ENCODE measurements around the gene DPF3. TPM values are rescaled to one million over a fixed set of nuclear protein-coding genes. Genes with fewer than 3 reads are reported as not detected.

Gene DPF3
- total and polyA plus RNA-seq, 9 of the 15 experiments (the other 6 are each of a cell fraction or from before 2014, with no cell fraction given), result 0.21 to 4.9 (median 1.2) TPM

GRCh38 chr14:72678356-72678755, 215.5 kb downstream of the DPF3 start:
- no peaks in the 10 kb centered on the region for H3K9me3 ChIP-seq (replicated peaks; ENCODE audit: control insufficient read depth, insufficient read depth, low read depth, low read length)
- peaks cover 0 to 3% of the 10 kb centered on the region in 2 experiments; a peak in 2 of 5 replicates for H3K27me3 ChIP-seq (ENCODE audit: control insufficient read depth in 2 of 2, insufficient read depth in 2 of 2, low read length in 2 of 2)
- ATAC-seq (no peak), FAIRE-seq (no peak), DNase-seq (ENCODE audit: extremely low read depth in 1 of 4, low spot score in 3 of 4) (no peak)
- in situ Hi-C loops (cut with MboI) (no loop called here), intact Hi-C loops (cut with micrococcal nuclease) (no loop called here)
- no peak overlapping the region for H3K27ac ChIP-seq (ENCODE audit: extremely low read depth, low read depth, low read length)
- no peak overlapping the region for H3K9ac ChIP-seq (ENCODE audit: insufficient read depth in 1 of 2, low read depth in 2 of 2, low read length in 2 of 2)
- H3K4me2 ChIP-seq (ENCODE audit: insufficient read depth, low read length), result no peak overlapping the region
- no peak overlapping the region for H2AFZ ChIP-seq (ENCODE audit: low read depth, low read length)
- no TSS peak for BruUV-seq (replicated peaks)
- H4K20me1 ChIP-seq (replicated peaks; ENCODE audit: control insufficient read depth, insufficient read depth, low read length), result no peaks in the 10 kb centered on the region
- no peaks in the 10 kb centered on the region for H3K36me3 ChIP-seq (ENCODE audit: control insufficient read depth, insufficient read depth, low read length)
- no peaks in the 10 kb centered on the region for H3K4me1 ChIP-seq (replicated peaks in 1 of 2; ENCODE audit: control insufficient read depth in 2 of 2, insufficient read depth in 2 of 2, low read length in 2 of 2)
- 51% methylated on average over 5 of the region's 5 CpGs for WGBS (ENCODE audit: insufficient coverage, low coverage, missing lambda C conversion rate)
- CTCF ChIA-PET (ENCODE audit: low intra/inter-chr PET ratio), result no interaction called here
- H3K4me3 ChIP-seq, result no peak overlapping the region
- H3K9me1 ChIP-seq (ENCODE audit: control insufficient read depth, insufficient read depth, low read length), result no peaks in the 10 kb centered on the region
- POLR2A ChIA-PET, result interaction anchor here (0.7 to 1.0 kb wide), 3 partner anchors 11 to 791 kb away, joined by 3 to 5 read pairs (median 5); no protein-coding TSS in a partner anchor
- no peaks in the 10 kb centered on the region for H3K79me2 ChIP-seq (ENCODE audit: control insufficient read depth, insufficient read depth, low read length)
- TF ChIP-seq ZBTB2 (IDR thresholded peaks at IDR 0.05) (no peak), ZNF655 (CRISPR knock-in tag; IDR thresholded peaks at IDR 0.05) (no peak), RFX1 (IDR thresholded peaks at IDR 0.05) (no peak), CCAR2 (IDR thresholded peaks at IDR 0.05; ENCODE audit: low read depth, low read length) (no peak), CBFA2T2 (conservative IDR thresholded peaks at IDR 0.05) (no peak), ZNF318 (IDR thresholded peaks at IDR 0.05; ENCODE audit: borderline replicate concordance in 1 of 2, low read depth in 1 of 2) (no peak), MTA2 (IDR thresholded peaks at IDR 0.05; ENCODE audit: low read depth) (no peak), U2AF2 (optimal IDR thresholded peaks at IDR 0.05; ENCODE audit: low read depth, low read length) (no peak), IRF2 (CRISPR knock-in tag; IDR thresholded peaks at IDR 0.05) (no peak), NR2C1 (IDR thresholded peaks at IDR 0.05) (no peak), NR2C1 (tag; IDR thresholded peaks at IDR 0.05) (no peak), LCOR (CRISPR knock-in tag; IDR thresholded peaks at IDR 0.05) (no peak), YBX1 (IDR thresholded peaks at IDR 0.05) (no peak), RBM25 (IDR thresholded peaks at IDR 0.05; ENCODE audit: low read depth, low read length, severe bottlenecking) (no peak)

Measured in K562 (cell line).